Measurements from ENCODE around the gene IDE. TPM values are rescaled to one million over a fixed set of nuclear protein-coding genes. Genes with fewer than 3 reads are reported as not detected.

IDE gene
- total RNA-seq, 1 experiment from 2014 or later = 55.8 TPM

GRCh38 chr10:92413011-92413410, 160.9 kb downstream of the IDE start:
- no peak overlapping the region for H3K4me3 ChIP-seq (replicated peaks in 1 of 2; ENCODE audit: low read depth in 1 of 2, low read length in 2 of 2)
- DNase-seq (ENCODE audit: low read depth, low spot score) (no peak), ATAC-seq (no peak)
- H3K4me1 ChIP-seq (ENCODE audit: control insufficient read depth in 1 of 2, insufficient read depth in 2 of 2, low read length in 2 of 2) = no peaks in the 10 kb centered on the region
- H3K9me2 ChIP-seq (ENCODE audit: insufficient read depth) = no peaks in the 10 kb centered on the region
- H3K36me3 ChIP-seq (ENCODE audit: control insufficient read depth in 1 of 2, insufficient read depth in 2 of 2, low read length in 2 of 2) = no peaks in the 10 kb centered on the region
- no peak overlapping the region for H3K27ac ChIP-seq (ENCODE audit: low read depth, low read length)
- H2AFZ ChIP-seq (ENCODE audit: low read depth, low read length, poor library complexity, severe bottlenecking) = no peak overlapping the region
- ChIA-PET CTCF (no interaction called here), RAD21 (ENCODE audit: low non-redundant PET in 1 of 2, low total read pairs in 2 of 2, uncharacterized antibody in 2 of 2, unreplicated experiment in 2 of 2) (no interaction called here), POLR2A (no interaction called here)
- no peaks in the 10 kb centered on the region for H3K9me3 ChIP-seq (ENCODE audit: control insufficient read depth in 1 of 2, insufficient read depth in 1 of 2, low read depth in 1 of 2, low read length in 2 of 2)
- no TSS peak for BruUV-seq (replicated peaks)
- no peak overlapping the region for H3K9ac ChIP-seq (ENCODE audit: low read length)
- intact Hi-C loops (cut with micrococcal nuclease) = no loop called here
- no peaks in the 10 kb centered on the region for H3K27me3 ChIP-seq (ENCODE audit: insufficient read depth, low read length)
- no peak overlapping the region for H3K4me2 ChIP-seq (ENCODE audit: low read length)
- no peaks in the 10 kb centered on the region for H4K20me1 ChIP-seq (ENCODE audit: insufficient read depth)
- TF ChIP-seq SP1 (IDR thresholded peaks at IDR 0.05; ENCODE audit: low read depth) (no peak), REST (IDR thresholded peaks at IDR 0.05; ENCODE audit: low read depth) (no peak), ZNF274 (IDR thresholded peaks at IDR 0.05; ENCODE audit: low read depth, low read length) (no peak), ZBTB33 (IDR thresholded peaks at IDR 0.05; ENCODE audit: extremely low read depth, insufficient replicate concordance, low read length) (no peak), ELF1 (IDR thresholded peaks at IDR 0.05; ENCODE audit: borderline replicate concordance, low read depth) (no peak), ATF3 (IDR thresholded peaks at IDR 0.05) (no peak), EZH2 (IDR thresholded peaks at IDR 0.05) (no peak), EGR1 (IDR thresholded peaks at IDR 0.05; ENCODE audit: low read depth) (no peak), ZFX (IDR thresholded peaks at IDR 0.05) (no peak), SRF (IDR thresholded peaks at IDR 0.05; ENCODE audit: low read depth) (no peak)
- H3K79me2 ChIP-seq (ENCODE audit: insufficient read depth, low read length) = no peaks in the 10 kb centered on the region
